Measurements from ENCODE around the gene BRD7. TPM values are rescaled to one million over a fixed set of nuclear protein-coding genes. Genes with fewer than 3 reads are reported as not detected.
A peak's percentile ranks its signal among the peaks of the same experiment; 100 is the strongest.

The BRD7 gene
- total RNA-seq, 1 donor from 2014 or later: 35.9 TPM

DNA sequence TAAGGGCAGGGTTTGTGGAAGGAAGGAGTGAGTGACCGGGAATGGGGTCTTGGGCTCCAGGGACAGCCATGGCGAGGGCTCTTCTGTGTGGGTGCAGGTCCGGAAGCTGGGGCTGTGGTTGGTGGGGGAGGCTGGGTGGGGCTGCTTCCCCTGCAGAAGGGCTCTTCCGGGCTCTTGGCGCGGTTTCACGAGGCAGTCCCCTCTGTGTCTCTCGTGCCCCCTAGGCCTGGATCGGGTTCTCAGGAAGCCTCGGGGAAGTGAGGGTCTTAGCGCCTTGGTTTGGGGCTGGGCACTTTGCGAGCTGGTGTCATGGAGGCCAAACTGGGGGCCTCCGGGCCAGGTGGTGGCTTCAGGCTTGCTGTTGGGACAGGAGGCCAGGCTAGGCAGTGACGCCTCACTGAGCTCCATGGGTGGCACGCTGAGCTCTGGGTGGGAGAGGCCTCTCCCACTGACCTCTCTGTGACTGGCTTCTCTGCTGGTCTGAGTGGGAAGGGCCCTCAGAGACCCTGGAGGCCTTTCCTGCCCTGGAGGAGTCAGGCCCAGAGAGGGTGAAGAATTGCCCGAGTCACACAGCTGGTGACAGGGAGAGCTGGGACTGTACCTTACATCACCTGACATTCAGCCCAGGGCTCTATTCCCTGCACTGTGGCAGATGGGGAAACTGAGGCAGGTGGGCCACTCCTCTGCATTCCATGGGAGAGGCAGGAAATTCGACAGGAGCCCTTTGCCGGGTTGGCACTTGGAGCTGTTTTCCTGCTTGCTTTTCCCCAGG lies 94.3 kb downstream of the BRD7 start:
- DNase-seq (ENCODE audit: low read depth in 2 of 2): no peak

- no peak for DNase-seq (ENCODE audit: low read depth in 2 of 2)
Observed at GRCh38 chr16:50273888-50274325, 94.9 kb downstream of the BRD7 start.

DNA sequence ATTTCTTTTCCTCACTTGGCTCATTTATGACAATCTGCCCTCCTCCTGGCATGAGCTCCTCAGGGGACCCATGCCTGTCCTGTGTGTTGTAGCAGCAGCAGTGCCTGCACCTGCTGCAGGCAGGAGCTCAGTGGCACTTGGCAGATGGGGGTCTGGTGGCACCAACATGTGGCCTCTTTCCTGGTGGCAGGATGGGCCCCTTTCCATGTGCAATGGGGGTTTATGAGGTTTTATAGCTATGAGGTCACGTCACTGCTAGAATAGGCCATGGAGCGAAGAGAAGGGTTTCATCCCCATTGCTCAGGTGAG lies 95.5 kb downstream of the BRD7 start:
- DNase-seq (ENCODE audit: low read depth in 2 of 2): no peak

DNA sequence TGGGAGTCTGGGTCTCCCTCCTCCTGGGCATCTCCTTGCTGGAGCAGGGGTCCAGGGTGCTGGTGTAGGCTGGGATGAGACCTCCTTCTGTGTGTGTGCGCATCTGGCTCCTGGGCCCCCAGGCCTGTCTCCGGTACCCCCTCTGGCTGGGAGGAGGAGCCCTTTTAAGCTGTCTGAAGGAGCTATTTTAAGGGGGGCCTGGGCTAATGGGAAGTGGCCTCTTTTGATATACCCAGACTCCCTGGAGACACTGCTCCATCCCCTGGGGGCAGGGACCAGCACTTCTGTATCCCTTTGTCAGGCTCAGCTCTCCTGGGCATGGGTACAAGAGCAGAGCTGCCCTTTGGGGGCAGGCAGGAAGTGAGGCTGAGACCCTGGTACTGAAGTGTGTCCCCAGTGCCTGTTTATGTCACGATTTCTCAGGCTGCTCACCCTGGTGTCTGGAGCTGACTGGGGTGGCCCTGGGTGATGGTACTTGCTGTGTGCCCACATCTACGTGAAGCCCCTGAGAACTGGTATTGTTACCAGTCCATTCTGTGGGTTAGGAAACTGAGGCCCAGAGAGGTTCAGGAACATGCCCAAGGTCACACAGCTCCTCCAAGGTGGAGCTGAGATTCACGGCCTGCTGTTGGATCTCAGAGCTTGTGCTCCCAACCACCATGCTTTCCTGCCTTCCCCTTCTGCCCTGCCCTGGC lies 96.0 kb downstream of the BRD7 start:
- DNase-seq (ENCODE audit: low read depth in 2 of 2): no peak

- no peak for DNase-seq (ENCODE audit: low read depth in 2 of 2)
Observed at GRCh38 chr16:50272111-50272571, 96.6 kb downstream of the BRD7 start.

DNA sequence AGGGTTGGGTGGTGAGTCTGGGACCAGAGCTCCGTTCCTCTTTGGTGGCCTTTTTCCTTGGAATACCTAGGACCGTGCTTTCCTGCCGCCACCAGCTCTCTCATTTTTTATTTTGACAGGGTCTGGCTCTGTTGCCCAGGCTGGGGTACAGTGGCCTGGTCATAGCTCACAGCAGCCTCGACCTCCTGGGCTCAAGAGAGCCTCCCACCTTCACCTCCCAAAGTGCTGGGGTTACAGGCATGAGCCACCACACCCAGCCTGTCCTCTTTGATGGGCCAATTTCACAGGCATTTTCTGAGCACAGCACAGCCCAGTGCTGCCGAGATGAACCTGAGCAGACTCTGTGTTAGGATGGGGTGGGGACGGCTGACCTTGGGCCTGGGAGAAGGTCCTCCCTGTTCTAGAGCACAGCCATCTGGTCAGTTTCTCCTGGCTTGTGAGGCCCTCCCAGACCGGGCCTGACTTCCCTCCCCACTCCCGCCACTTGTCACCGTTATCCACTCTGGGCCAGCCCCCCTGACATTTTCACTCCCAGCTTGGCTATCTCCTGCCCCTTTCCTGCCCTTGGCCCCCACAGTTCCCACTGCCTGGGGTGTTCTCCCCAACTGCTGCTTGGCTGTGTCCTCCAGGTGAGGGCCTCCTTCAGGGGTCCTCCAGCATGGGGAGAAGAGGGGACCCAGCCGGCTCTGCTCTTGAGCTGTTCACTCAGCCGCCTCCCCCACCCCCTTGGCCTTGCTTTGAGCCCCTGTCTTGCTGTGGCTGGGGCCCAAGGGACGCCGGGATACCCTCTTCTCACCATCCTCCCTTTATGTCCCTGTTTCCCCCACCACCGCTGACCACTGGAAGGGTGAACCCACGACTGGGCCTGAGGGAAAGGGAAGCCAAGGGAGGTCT lies 97.4 kb downstream of the BRD7 start:
- DNase-seq (ENCODE audit: low read depth in 2 of 2): no peak

DNA sequence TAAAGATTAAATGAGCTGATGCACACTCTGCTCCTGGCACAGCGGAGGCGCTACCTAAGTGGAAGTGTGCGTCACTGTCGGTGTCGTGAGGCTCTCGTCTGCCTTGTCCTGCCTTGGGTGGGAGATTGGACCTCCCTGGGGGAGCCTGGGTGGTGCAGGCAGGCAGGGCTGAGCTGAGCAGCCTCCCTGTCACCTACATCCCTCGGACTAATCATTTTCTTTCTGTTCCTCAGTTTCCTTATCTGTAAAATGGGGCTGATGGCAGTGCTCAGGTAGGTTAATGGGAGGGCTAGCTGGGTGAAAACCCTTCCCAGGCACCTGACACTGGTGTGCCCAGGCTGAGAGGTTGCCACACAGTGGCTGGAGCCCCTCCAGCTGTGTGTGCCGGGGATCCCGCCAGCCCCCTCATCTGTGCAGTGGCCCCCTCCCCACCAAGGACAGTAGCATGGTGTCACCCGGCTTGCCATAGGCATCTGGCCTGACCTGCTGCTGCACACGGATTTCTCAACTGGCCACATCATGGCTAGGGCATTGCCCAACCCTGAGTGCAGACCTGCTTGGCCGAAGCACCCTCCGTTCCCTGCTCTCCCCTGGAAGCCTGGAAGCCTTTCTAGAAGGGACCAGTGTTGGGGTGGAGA lies 98.2 kb downstream of the BRD7 start:
- DNase-seq (ENCODE audit: low read depth in 2 of 2): no peak

- no peak for DNase-seq (ENCODE audit: low read depth in 2 of 2)
Observed at GRCh38 chr16:50269769-50270509, 98.8 kb downstream of the BRD7 start.

DNA sequence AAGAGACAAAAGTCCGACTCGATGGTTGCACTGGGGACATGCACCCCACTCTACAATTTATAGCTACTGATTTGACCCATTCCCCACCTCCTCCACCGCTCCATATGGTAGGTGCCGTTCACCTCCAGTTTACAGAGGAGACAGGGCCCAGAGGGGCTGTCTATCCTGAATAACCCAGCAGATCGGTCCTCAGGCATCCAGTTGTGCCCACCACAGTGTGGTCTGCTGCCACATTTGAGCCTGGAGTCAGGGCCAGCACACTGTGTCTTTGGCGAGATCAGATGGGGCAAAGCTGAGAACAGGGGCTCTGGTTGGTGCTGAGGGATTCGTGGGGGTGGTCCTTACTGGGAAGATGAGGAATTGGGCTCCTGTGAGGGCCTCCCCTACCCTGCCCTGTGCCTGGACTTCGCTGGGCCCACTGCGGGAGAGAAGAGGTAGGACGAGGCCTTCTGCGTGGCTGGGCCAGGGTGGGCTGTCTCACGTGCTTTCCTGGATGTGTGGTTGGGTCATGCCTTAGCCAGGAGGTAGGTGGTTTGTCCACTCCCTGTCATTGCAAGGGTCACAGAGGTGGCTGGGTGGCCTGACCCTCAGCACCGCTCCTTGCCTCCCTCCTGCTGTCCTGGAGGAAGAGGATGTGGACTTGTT lies 99.6 kb downstream of the BRD7 start:
- DNase-seq (ENCODE audit: low read depth in 2 of 2): no peak

DNA sequence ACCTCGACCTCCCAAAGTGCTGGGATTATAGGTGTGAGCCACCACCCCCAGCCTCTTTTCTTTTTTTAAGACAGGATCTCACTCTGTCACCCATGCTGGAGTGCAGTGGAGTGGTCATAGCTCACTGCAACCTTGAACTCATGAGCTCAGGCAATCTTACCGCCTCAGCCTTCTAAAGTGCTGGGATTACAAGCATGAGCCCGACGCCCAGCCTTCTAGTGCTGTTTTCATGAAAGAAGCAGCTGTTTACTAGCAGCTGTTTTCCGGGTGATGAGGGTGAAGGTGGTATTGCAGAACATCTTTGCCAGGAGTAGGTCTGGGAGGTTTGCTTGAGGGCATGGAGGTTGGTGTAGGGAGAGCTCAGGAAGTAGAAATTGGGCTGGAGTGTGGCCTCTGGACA lies 100.4 kb downstream of the BRD7 start:
- DNase-seq (ENCODE audit: low read depth in 2 of 2): no peak

DNA sequence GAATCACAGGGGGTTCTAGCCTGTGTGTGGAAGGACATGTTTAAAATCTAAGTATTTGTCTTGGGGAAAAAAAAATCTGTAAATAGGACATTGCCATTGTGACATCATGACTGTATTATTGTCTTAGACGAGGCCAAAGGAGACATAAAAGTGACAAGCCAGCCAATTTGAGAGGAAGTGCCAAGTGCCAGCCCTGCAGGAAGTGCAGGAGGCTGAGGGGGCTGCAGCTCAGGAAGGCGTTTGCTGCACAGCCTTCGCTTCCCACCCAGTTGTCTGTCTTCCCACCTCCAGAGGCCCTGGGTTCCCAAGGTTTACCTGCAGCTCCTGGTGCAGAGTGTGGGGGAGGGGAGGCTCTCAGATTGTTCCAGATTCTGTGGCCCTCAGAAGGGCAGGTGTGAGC lies 101.1 kb downstream of the BRD7 start:
- DNase-seq (ENCODE audit: low read depth in 2 of 2): no peak

DNA sequence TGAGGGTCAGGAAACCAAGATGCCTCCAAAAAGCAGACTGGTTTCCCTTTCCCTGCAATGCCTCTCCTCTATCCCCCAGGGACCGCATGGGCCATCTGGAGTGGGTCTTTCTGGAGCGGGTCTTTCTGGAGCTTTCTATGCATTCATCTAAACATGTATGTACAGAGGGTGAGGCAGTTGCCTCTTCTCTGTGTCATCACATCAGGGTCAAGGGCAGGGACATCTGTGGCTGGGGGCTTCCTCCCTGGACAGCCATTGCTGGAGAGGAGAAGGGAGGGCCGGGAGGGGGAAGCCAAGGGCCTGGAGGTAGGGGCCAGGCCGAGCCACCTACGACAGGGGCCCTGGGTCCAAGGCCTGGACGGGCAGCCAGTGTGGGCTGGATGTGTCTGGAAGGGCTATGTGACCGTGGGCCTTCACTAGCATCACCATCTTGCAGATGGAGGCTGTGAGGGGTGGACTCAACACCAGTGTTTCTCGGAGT lies 101.6 kb downstream of the BRD7 start:
- DNase-seq (ENCODE audit: low read depth in 2 of 2): no peak

GRCh38 chr16:50266337-50267091 lies 102.3 kb downstream of the BRD7 start, which contains the start of gene ADCY7:
Gene ADCY7, plus strand, starts transcription at chr16:50266551. Its CDS starts 21,629 bp downstream, at chr16:50288180.
- peak in 1 of 2 donors; percentile 52 for DNase-seq (ENCODE audit: low read depth in 2 of 2)

Other genes with a start within 250 kb of the BRD7 start
- gene TENT4B, start 215.7 kb downstream of the BRD7 start, total RNA-seq: 6.5 and 6.7 TPM in 2 replicates
- gene ADCY7, start 102.4 kb downstream of the BRD7 start, total RNA-seq: 2.8 and 8.5 TPM in 2 replicates
- under 0.01 TPM in 2 replicates for gene NKD1, start 179.4 kb upstream of the BRD7 start, total RNA-seq

All from dermis microvascular lymphatic vessel endothelial cell (primary cell).